Loucy (cell line): ENCODE data around the gene NECTIN4.
A peak's percentile ranks its signal among the peaks of the same experiment; 100 is the strongest.

Source experiments
- H2AFZ ChIP-seq: fragments of 200-600 bp; sonication (generic); 2 replicates; pipeline ENCODE4 v1.6.0; 2016; ENCODE audit warnings: antibody characterized with exemption, mild to moderate bottlenecking, low read length, moderate library complexity
- H3F3A ChIP-seq: fragments of 200-600 bp; 2 replicates; pipeline ENCODE4 v1.6.0; 2016; ENCODE audit warnings: antibody characterized with exemption, low read depth, mild to moderate bottlenecking
- H3K27me3 ChIP-seq: fragments of 200-600 bp; sonication (generic); 2 replicates; pipeline ENCODE4 v1.6.1; 2014; ENCODE audit warnings: low read length, mild to moderate bottlenecking; ENCODE audit not compliant: insufficient read depth, poor library complexity, severe bottlenecking
- H3K36me3 ChIP-seq: fragments of 200-600 bp; sonication (generic); 2 replicates; pipeline ENCODE4 v1.6.1; 2016; ENCODE audit warnings: low read length; ENCODE audit not compliant: insufficient read depth
- H3K4me1 ChIP-seq: fragments of 200-600 bp; sonication (generic); 2 replicates; pipeline ENCODE4 v1.5.1; 2014; ENCODE audit warnings: low read length, mild to moderate bottlenecking; ENCODE audit not compliant: insufficient read depth, poor library complexity, severe bottlenecking
- H3K4me2 ChIP-seq: fragments of 200-600 bp; sonication (generic); 2 replicates; pipeline ENCODE4 v1.6.0; 2014; ENCODE audit warnings: antibody characterized with exemption, low read length, low read depth, mild to moderate bottlenecking; ENCODE audit not compliant: poor library complexity, severe bottlenecking
- H3K4me3 ChIP-seq: fragments of 200-600 bp; sonication (generic); 2 replicates; pipeline ENCODE4 v1.5.1; 2014; ENCODE audit warnings: low read length, mild to moderate bottlenecking, mixed read lengths; ENCODE audit not compliant: poor library complexity, severe bottlenecking
- H3K79me2 ChIP-seq: fragments of 200-600 bp; sonication (generic); 2 replicates; pipeline ENCODE4 v1.6.1; 2014; ENCODE audit warnings: low read length; ENCODE audit not compliant: insufficient read depth
- H3K9ac ChIP-seq: fragments of 200-600 bp; sonication (generic); 2 replicates; pipeline ENCODE4 v1.6.0; 2014; ENCODE audit warnings: mild to moderate bottlenecking, low read depth, low read length, moderate library complexity; ENCODE audit not compliant: poor library complexity, severe bottlenecking
- H3K9me2 ChIP-seq: fragments of 200-600 bp; sonication (generic); replicated peaks from 2 replicates; pipeline ENCODE4 v1.6.1; 2016; ENCODE audit warnings: low read depth, low read length, mixed read lengths
- H3K9me3 ChIP-seq: fragments of 200-600 bp; sonication (generic); 2 replicates; pipeline ENCODE4 v1.6.1; 2014; ENCODE audit warnings: mild to moderate bottlenecking, antibody characterized with exemption, low read length, low read depth; ENCODE audit not compliant: insufficient read depth
- H4K20me1 ChIP-seq: fragments of 200-600 bp; sonication (generic); 2 replicates; pipeline ENCODE4 v1.6.0; 2014; ENCODE audit warnings: antibody characterized with exemption, low read length, mild to moderate bottlenecking; ENCODE audit not compliant: insufficient read depth, poor library complexity, severe bottlenecking
- CTCF ChIP-seq: fragments of 200-600 bp; sonication (generic); conservative IDR thresholded peaks from 2 replicates; pipeline ENCODE4 v1.5.1; 2014; ENCODE audit warnings: mild to moderate bottlenecking, antibody characterized with exemption, low read length
- EZH2phosphoT487 ChIP-seq: fragments of 200-600 bp; IDR thresholded peaks from 2 replicates; pipeline ENCODE4 v1.6.1; 2018; ENCODE audit warnings: antibody characterized with exemption, mild to moderate bottlenecking, moderate library complexity, borderline replicate concordance

The NECTIN4 gene

GRCh38 chr1:161037661-161038522 is 51.5 kb downstream of the NECTIN4 start:
- Histone ChIP-seq H3K4me1 (peaks cover 9% of the 10 kb centered on the region), H3K9me2 (no peaks in the 10 kb centered on the region), H3K79me2 (peaks cover 18% of the 10 kb centered on the region; the same call in 1 of the 2 replicates), H3F3A (no peaks in the 10 kb centered on the region), H3K36me3 (peaks cover 31% of the 10 kb centered on the region; the same call in 1 of the 2 replicates), H3K4me2 (peak overlapping the region; percentile 69), H3K4me3 (peak overlapping the region; percentile 69), H3K27me3 (no peaks in the 10 kb centered on the region), H3K9ac (peak overlapping the region; percentile 58), H2AFZ (no peak overlapping the region), H3K9me3 (no peaks in the 10 kb centered on the region), H4K20me1 (no peaks in the 10 kb centered on the region)
- no peak for TF ChIP-seq EZH2phosphoT487
- TF ChIP-seq CTCF: no peak

- no peak overlapping the region for H3K4me2 ChIP-seq
- H4K20me1 ChIP-seq: no peaks in the 10 kb centered on the region
- H3K27me3 ChIP-seq: no peaks in the 10 kb centered on the region
- 0 out of 2 replicates have a peak, but pooled peaks cover 4% of the 10 kb centered on the region for H3K79me2 ChIP-seq
- H3K4me3 ChIP-seq: no peak overlapping the region
- no peak overlapping the region for H2AFZ ChIP-seq
- no peaks in the 10 kb centered on the region for H3F3A ChIP-seq
- TF ChIP-seq CTCF (no peak), EZH2phosphoT487 (no peak)
- no peaks in the 10 kb centered on the region for H3K9me3 ChIP-seq
- no peaks in the 10 kb centered on the region for H3K4me1 ChIP-seq
- H3K9ac ChIP-seq: no peak overlapping the region
- H3K9me2 ChIP-seq: no peaks in the 10 kb centered on the region
- H3K36me3 ChIP-seq: no peaks in the 10 kb centered on the region
Observed at GRCh38 chr1:161033751-161034150, 55.6 kb downstream of the NECTIN4 start.

- Histone ChIP-seq H2AFZ (no peak overlapping the region), H3K9me3 (no peaks in the 10 kb centered on the region), H3K4me2 (no peak overlapping the region)
Observed at GRCh38 chr1:161032409-161032808, 56.9 kb downstream of the NECTIN4 start.

More at GRCh38 chr1:161032409-161032808, 56.9 kb downstream of the NECTIN4 start:
- Histone ChIP-seq H3K36me3 (no peaks in the 10 kb centered on the region), H3K4me3 (no peak overlapping the region), H3K4me1 (no peaks in the 10 kb centered on the region), H3K9ac (no peak overlapping the region), H3K9me2 (no peaks in the 10 kb centered on the region), H4K20me1 (no peaks in the 10 kb centered on the region), H3K79me2 (no peaks in the 10 kb centered on the region), H3F3A (no peaks in the 10 kb centered on the region), H3K27me3 (no peaks in the 10 kb centered on the region)
- TF ChIP-seq EZH2phosphoT487 (no peak), CTCF (no peak)
